OCI-LY1 (cell line): ENCODE data around the gene PASK.

Experiments
- H2AFZ ChIP-seq: fragments of 200-600 bp; sonication (generic), shearing (Covaris generic); 2 replicates; pipeline ENCODE4 v1.6.0; 2014; ENCODE audit warnings: antibody characterized with exemption, mild to moderate bottlenecking, low read length
- H3F3A ChIP-seq: fragments of 200-600 bp; sonication (generic), shearing (Covaris generic); 2 replicates; pipeline ENCODE4 v1.6.0; 2014; ENCODE audit warnings: mild to moderate bottlenecking, antibody characterized with exemption, low read length, moderate library complexity; ENCODE audit not compliant: insufficient read depth
- H3K27ac ChIP-seq: fragments of 200-600 bp; sonication (generic); 2 replicates; pipeline ENCODE4 v1.5.1; 2014; ENCODE audit warnings: low read length, mixed run types, mild to moderate bottlenecking, low read depth; ENCODE audit not compliant: poor library complexity, severe bottlenecking
- H3K27me3 ChIP-seq: fragments of 200-600 bp; sonication (generic); 2 replicates; pipeline ENCODE4 v1.6.0; 2014; ENCODE audit warnings: antibody characterized with exemption, mild to moderate bottlenecking, low read length, moderate library complexity; ENCODE audit not compliant: insufficient read depth
- H3K36me3 ChIP-seq: fragments of 200-600 bp; sonication (generic); 2 replicates; pipeline ENCODE4 v1.6.1; 2014; ENCODE audit warnings: mild to moderate bottlenecking, antibody characterized with exemption, low read length, moderate library complexity, mixed read lengths; ENCODE audit not compliant: insufficient read depth
- H3K4me1 ChIP-seq: fragments of 200-600 bp; sonication (generic); 2 replicates; pipeline ENCODE4 v1.5.1; 2014; ENCODE audit warnings: mild to moderate bottlenecking, low read length, moderate library complexity; ENCODE audit not compliant: insufficient read depth, severe bottlenecking
- H3K4me2 ChIP-seq: fragments of 200-600 bp; sonication (generic), shearing (Covaris generic); 2 replicates; pipeline ENCODE4 v1.6.1; 2014; ENCODE audit warnings: low read length
- H3K4me3 ChIP-seq: fragments of 200-600 bp; sonication (generic); 2 replicates; pipeline ENCODE4 v1.5.1; 2014; ENCODE audit warnings: low read length, low read depth, mild to moderate bottlenecking, mixed read lengths; ENCODE audit not compliant: poor library complexity, severe bottlenecking
- H3K79me2 ChIP-seq: fragments of 200-600 bp; shearing (Covaris generic); 2 replicates; pipeline ENCODE4 v1.6.1; 2016; ENCODE audit warnings: mixed run types, low read length, mixed read lengths; ENCODE audit not compliant: insufficient read depth
- H3K9ac ChIP-seq: fragments of 200-600 bp; sonication (generic), shearing (Covaris generic); 2 replicates; pipeline ENCODE4 v1.6.1; 2014; ENCODE audit warnings: mild to moderate bottlenecking, low read length, mixed read lengths
- H3K9me2 ChIP-seq: fragments of 200-600 bp; sonication (generic), shearing (Covaris generic); 2 replicates; pipeline ENCODE4 v1.6.1; 2014; ENCODE audit warnings: low read depth, mild to moderate bottlenecking, low read length, mixed read lengths
- H3K9me3 ChIP-seq: fragments of 200-600 bp; shearing (Covaris generic); 2 replicates; pipeline ENCODE4 v1.6.1; 2014; ENCODE audit warnings: low read length, mixed read lengths
- H4K20me1 ChIP-seq: fragments of 200-600 bp; sonication (generic), shearing (Covaris generic); 2 replicates; pipeline ENCODE4 v1.6.0; 2016; ENCODE audit warnings: mild to moderate bottlenecking, low read length; ENCODE audit not compliant: insufficient read depth
- CTCF ChIP-seq: fragments of 200-600 bp; sonication (generic), shearing (Covaris generic); IDR thresholded peaks from 2 replicates; pipeline ENCODE4 v1.5.1; 2017; ENCODE audit warnings: mild to moderate bottlenecking, antibody characterized with exemption, low read length, moderate library complexity, mixed read lengths
- EZH2 ChIP-seq: fragments of 200-600 bp; sonication (generic), shearing (Covaris generic); IDR thresholded peaks from 2 replicates; pipeline ENCODE4 v1.8.0; 2017; ENCODE audit warnings: borderline replicate concordance, mixed run types, mild to moderate bottlenecking, antibody characterized with exemption, low read length, moderate library complexity, mixed read lengths

Gene PASK

DNA sequence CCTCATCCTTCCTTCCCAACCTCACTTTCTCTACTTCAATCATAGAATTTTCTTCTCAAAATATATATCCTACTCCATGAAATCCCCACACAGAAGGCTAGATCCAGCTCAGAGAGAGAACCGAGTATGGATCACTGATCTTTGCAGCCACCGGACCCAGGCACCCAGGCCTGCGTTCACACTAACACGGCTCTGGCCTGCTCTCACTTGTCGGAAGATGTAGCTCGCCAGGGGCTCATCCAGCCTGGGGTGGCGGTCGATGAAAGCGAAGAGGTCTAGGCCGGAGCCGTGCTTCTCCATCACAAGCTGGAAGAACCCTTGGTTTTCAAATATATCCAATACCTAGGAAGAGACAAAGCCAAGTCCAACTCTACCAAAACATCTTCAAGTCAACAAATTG, 34.4 kb downstream of the PASK start:
- H3K27me3 ChIP-seq = no peaks in the 10 kb centered on the region
- peaks cover 33% of the 10 kb centered on the region for H3K36me3 ChIP-seq
- peaks cover 30% of the 10 kb centered on the region for H3K4me1 ChIP-seq
- H3K9ac ChIP-seq = no peak overlapping the region
- no peak overlapping the region for H3K4me3 ChIP-seq
- no peak overlapping the region for H2AFZ ChIP-seq
- H3K79me2 ChIP-seq = no peaks in the 10 kb centered on the region
- no peak overlapping the region for H3K4me2 ChIP-seq
- H3K27ac ChIP-seq = no peak overlapping the region
- no peaks in the 10 kb centered on the region for H4K20me1 ChIP-seq
- no peaks in the 10 kb centered on the region for H3K9me3 ChIP-seq
- H3F3A ChIP-seq = peaks cover 4% of the 10 kb centered on the region; the same call in 1 of the 2 replicates
- TF ChIP-seq EZH2 = no peak
- TF ChIP-seq CTCF = no peak
- no peaks in the 10 kb centered on the region for H3K9me2 ChIP-seq

DNA sequence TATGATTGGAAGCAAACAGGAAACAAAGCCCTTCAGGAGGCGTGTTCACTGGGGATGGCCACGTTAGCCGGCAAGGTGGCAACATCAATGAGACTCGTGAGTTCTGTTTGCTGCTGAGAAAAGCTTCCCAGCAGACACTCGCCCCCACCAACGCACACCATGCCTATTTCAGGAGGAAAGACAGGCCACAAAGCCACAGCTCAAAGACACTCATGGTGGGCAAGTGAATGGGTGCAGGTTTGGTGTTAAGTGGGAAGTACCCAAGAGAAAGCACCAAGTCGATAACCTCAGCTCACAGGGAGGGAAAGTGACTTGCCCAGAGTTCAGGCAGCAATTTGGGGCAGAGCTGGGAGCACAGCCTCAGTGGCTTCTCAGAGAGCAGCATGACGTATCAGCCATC, 36.7 kb downstream of the PASK start:
- H3K9ac ChIP-seq = no peak overlapping the region
- no peaks in the 10 kb centered on the region for H3K9me2 ChIP-seq
- H3K36me3 ChIP-seq = peaks cover 42% of the 10 kb centered on the region
- peaks cover 48% of the 10 kb centered on the region for H3K4me1 ChIP-seq
- no peaks in the 10 kb centered on the region for H3K79me2 ChIP-seq
- no peak overlapping the region for H2AFZ ChIP-seq
- H3K27ac ChIP-seq = peak overlapping the region; percentile 88
- H3F3A ChIP-seq = peaks cover 4% of the 10 kb centered on the region; the same call in 1 of the 2 replicates
- no peaks in the 10 kb centered on the region for H4K20me1 ChIP-seq
- H3K4me3 ChIP-seq = no peak overlapping the region
- no peaks in the 10 kb centered on the region for H3K27me3 ChIP-seq
- no peaks in the 10 kb centered on the region for H3K9me3 ChIP-seq
- TF ChIP-seq CTCF = no peak
- no peak for TF ChIP-seq EZH2
- H3K4me2 ChIP-seq = no peak overlapping the region

DNA sequence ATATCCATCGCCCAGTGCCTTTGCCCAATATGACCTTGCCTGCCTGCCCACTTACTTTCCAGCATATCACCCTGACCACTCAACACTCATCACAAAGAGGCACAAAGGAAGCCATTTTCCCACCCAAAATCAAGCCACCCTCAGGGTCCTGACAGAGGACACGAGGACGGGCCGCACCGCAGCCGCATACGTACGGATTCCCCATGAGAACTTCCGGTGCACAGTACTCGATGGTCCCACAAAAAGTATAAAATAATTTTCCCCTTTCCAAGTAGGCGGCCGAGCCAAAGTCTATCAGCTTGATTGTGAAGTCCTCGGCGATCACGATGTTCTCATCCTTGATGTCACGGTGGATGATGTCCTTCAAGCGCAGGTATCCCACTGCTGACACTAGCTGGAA, 37.2 kb downstream of the PASK start:
- peak overlapping the region; percentile 88 for H3K27ac ChIP-seq
- H3K9me3 ChIP-seq = no peaks in the 10 kb centered on the region
- no peaks in the 10 kb centered on the region for H3K27me3 ChIP-seq
- H3F3A ChIP-seq = peaks cover 4% of the 10 kb centered on the region; the same call in 1 of the 2 replicates
- peak overlapping the region; percentile 38; the same call in 1 of the 2 replicates for H3K4me2 ChIP-seq
- peaks cover 45% of the 10 kb centered on the region for H3K36me3 ChIP-seq
- H3K9ac ChIP-seq = peak overlapping the region; percentile 42
- H4K20me1 ChIP-seq = no peaks in the 10 kb centered on the region
- TF ChIP-seq CTCF = no peak
- no peak for TF ChIP-seq EZH2
- H3K9me2 ChIP-seq = no peaks in the 10 kb centered on the region
- no peak overlapping the region for H2AFZ ChIP-seq
- no peaks in the 10 kb centered on the region for H3K79me2 ChIP-seq
- H3K4me3 ChIP-seq = no peak overlapping the region
- peaks cover 48% of the 10 kb centered on the region for H3K4me1 ChIP-seq
